Ascending aorta (tissue), 2 donors: Measurements from ENCODE around the gene SCUBE2. TPM values are rescaled to one million over a fixed set of nuclear protein-coding genes. Genes with fewer than 3 reads are reported as not detected.

Experiments used
- DNase-seq, 2 donors: peaks; one replicate each; pipeline ENCODE4 v3.0.0-alpha.2; 2019; ENCODE audit warnings: low spot score in 2 of 2
- H3K27ac ChIP-seq, 2 donors: fragments of 200-600 bp; sonication (generic); one replicate each; pipeline ENCODE4 v1.5.1; 2016 to 2017; ENCODE audit warnings: mild to moderate bottlenecking in 1 of 2
- H3K27me3 ChIP-seq: fragments of 200-600 bp; sonication (generic); one replicate; pipeline ENCODE4 v1.5.1; 2017
- H3K36me3 ChIP-seq, 2 donors: fragments of 200-600 bp; sonication (generic); one replicate each; pipeline ENCODE4 v1.5.1; 2016
- H3K4me1 ChIP-seq, 2 donors: fragments of 200-600 bp; sonication (generic); one replicate each; pipeline ENCODE4 v1.5.1; 2016 to 2017; ENCODE audit warnings: mild to moderate bottlenecking in 1 of 2
- H3K4me3 ChIP-seq, 2 donors: fragments of 200-600 bp; sonication (generic); one replicate each; pipeline ENCODE4 v1.5.1; 2016 to 2017; ENCODE audit warnings: mild to moderate bottlenecking in 1 of 2
- H3K9me3 ChIP-seq, 2 donors: fragments of 200-600 bp; sonication (generic); one replicate each; pipeline ENCODE4 v1.5.1; 2016
- intact Hi-C: fragments of 100-400 bp; cut with DNase I; formaldehyde crosslinking; loops from one replicate; pipeline ENCODE4 v1.15.1; 2023
- total RNA-seq: library from RNA; depleted of rRNA; stranded (reverse); fragments of >200 nt; gene quantifications from one replicate; pipeline ENCODE4 v1.1.0, GENCODE V29; 2016
- TF ChIP-seq, protein P1 (sequence below), 3 experiments: fragments of 200-600 bp in 2 of 3; fragments of 450-650 bp in 1 of 3; sonication (generic) in 2 of 3; IDR thresholded peaks; one replicate each; pipeline ENCODE4 v1.5.1; 2016 to 2019; ENCODE audit warnings: antibody characterized with exemption in 3 of 3, mild to moderate bottlenecking in 1 of 3, moderate library complexity in 1 of 3

SCUBE2 gene
- total RNA-seq, 1 donor from 2014 or later, result 1.1 TPM

DNA sequence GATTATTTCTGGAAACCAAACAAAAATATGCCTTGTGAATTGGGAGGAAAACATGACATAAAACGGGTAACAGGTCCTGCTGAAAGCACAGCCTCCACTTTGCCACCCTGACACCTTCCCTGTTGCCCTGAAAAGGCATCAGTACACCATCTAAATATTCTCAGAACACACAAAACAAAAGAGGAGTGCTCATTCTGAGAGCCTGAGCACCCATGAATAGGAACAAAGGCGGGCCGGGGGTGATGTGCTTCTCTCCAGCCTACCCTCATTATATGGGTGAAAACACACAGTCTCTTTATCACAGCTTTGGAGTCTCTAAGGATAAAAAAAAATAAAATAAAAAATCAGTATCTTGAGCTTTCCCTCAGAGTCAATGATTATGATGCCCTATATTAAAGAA, 19.7 kb downstream of the SCUBE2 start:
- H3K27me3 ChIP-seq, result no peaks in the 10 kb centered on the region
- no peak overlapping the region for H3K27ac ChIP-seq
- H3K4me1 ChIP-seq, result no peaks in the 10 kb centered on the region
- intact Hi-C loops, result no loop called here
- TF ChIP-seq, protein P1, sequence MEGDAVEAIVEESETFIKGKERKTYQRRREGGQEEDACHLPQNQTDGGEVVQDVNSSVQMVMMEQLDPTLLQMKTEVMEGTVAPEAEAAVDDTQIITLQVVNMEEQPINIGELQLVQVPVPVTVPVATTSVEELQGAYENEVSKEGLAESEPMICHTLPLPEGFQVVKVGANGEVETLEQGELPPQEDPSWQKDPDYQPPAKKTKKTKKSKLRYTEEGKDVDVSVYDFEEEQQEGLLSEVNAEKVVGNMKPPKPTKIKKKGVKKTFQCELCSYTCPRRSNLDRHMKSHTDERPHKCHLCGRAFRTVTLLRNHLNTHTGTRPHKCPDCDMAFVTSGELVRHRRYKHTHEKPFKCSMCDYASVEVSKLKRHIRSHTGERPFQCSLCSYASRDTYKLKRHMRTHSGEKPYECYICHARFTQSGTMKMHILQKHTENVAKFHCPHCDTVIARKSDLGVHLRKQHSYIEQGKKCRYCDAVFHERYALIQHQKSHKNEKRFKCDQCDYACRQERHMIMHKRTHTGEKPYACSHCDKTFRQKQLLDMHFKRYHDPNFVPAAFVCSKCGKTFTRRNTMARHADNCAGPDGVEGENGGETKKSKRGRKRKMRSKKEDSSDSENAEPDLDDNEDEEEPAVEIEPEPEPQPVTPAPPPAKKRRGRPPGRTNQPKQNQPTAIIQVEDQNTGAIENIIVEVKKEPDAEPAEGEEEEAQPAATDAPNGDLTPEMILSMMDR (IDR thresholded peaks at IDR 0.05), result no peak
- no peaks in the 10 kb centered on the region for H3K36me3 ChIP-seq
- no peaks in the 10 kb centered on the region for H3K9me3 ChIP-seq
- no peak for DNase-seq
- H3K4me3 ChIP-seq, result no peak overlapping the region

DNA sequence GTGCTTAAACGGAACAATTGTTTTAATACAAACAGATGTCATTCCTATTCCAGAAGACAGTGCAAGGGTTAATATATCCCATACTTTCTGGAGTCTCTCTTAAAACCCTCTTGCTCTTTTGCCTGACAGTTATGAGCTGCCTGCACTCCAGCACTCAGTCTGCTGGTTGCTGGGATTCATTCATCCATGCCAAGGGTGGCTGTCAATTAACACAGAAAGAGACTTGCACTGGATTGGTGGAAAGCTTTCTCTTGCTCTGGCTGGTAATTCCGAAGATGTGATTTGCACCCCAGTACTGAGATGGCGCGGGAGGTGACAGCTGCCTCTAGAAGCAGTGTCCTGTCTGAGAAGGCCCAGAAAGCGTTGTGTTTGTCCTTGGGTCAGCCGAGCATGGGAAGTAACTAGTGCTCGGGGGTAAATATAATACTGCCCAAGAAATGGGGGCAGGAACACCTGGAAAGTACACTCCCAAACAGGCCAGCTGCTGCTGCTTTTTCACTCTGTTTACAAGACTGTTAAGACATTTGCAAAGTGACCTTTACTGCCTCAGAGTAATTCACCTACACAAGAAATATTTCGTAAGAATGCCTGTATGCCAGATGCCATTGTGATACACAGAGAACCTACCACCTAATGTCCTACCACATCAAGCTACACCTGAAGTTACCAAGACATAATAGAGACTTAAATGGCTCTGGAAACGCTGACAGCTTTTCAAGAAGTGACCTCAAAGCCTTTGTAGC, 20.5 kb downstream of the SCUBE2 start:
- H3K9me3 ChIP-seq, result no peaks in the 10 kb centered on the region
- H3K27ac ChIP-seq, result no peak overlapping the region
- H3K36me3 ChIP-seq, result no peaks in the 10 kb centered on the region
- TF ChIP-seq, protein P1 (IDR thresholded peaks at IDR 0.05), result no peak
- H3K4me3 ChIP-seq, result no peak overlapping the region
- no peak for DNase-seq
- intact Hi-C loops, result no loop called here
- no peaks in the 10 kb centered on the region for H3K27me3 ChIP-seq
- H3K4me1 ChIP-seq, result no peaks in the 10 kb centered on the region

DNA sequence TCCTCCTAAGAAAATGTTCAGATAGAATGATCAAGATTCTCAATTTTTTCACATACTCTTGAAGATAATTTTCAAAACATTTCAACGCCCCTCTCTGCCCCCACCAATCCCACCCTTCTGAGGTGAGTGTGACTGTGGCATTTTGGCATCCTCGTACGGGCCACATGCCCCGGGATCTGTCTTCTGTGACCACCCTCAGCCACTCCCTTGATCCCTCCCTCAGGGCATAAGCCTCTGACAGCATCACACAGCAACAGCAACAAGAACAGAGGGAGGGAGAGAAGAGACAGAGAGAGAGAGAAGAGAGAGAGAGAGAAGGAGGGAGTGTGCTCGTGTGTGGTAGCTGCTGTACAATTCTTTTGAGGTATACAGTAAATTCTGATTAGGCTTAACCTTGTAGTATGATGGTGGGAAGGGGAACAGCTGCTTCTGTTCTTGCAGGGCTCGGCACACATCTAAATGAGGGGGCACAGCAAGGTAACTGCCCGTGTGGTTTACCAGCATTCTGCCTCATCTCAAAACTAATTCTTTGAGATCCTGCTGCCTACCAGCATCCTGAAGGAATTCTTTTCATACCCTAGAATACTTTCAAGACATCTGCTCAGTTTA, 21.4 kb downstream of the SCUBE2 start:
- TF ChIP-seq, protein P1 (IDR thresholded peaks at IDR 0.05), result no peak
- intact Hi-C loops, result no loop called here
- no peaks in the 10 kb centered on the region for H3K9me3 ChIP-seq
- no peaks in the 10 kb centered on the region for H3K4me1 ChIP-seq
- DNase-seq, result no peak
- no peaks in the 10 kb centered on the region for H3K27me3 ChIP-seq
- no peaks in the 10 kb centered on the region for H3K36me3 ChIP-seq
- no peak overlapping the region for H3K4me3 ChIP-seq
- no peak overlapping the region for H3K27ac ChIP-seq

DNA sequence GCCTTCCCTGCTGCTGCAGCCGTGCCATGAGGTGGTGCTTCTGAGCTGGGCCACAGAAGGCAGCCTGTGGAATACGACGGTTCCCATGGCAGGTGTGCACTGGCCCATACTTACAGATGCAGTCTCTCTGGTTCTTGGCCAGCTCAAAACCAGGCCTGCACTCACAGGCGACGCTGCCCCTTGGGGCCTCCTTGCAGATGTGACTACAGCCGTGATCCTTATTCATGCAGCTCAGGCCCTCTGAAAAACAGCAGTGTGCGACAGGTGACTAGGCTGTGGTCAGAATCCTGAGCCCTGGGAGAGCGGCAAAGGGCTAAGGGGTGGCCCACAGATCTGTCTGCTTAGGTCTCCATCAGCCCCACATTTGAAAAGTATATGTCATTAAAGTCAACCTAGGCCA, 22.1 kb downstream of the SCUBE2 start:
- intact Hi-C loops, result no loop called here
- Histone ChIP-seq H3K27ac (no peak overlapping the region), H3K36me3 (no peaks in the 10 kb centered on the region), H3K27me3 (no peaks in the 10 kb centered on the region), H3K4me3 (no peak overlapping the region), H3K9me3 (no peaks in the 10 kb centered on the region), H3K4me1 (no peaks in the 10 kb centered on the region)
- TF ChIP-seq, protein P1 (IDR thresholded peaks at IDR 0.05), result no peak
- no peak for DNase-seq

DNA sequence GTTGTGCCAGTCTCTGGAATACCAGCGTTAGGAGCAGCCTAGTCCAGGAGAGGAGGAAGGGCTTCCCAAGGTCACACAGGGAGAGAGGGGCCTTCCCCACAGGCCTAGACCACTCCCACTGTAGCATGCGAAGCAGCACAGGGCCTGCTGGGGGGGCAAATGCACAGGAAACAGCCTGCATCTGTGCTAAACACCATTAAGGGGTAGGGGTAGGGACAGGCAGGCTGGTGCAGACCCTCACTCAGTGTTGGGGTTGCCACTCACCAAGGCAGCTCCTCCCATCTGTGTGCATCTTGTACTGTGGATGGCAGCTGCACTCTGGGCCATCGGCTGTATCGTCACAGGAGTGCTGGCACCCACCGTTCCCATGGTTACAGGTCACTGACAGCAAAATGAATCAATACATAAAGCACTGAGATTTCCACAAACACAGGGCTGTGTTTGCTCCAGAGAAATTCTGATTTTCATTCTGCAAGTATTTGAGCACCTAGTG, 24.9 kb downstream of the SCUBE2 start:
- no peak for DNase-seq
- no peaks in the 10 kb centered on the region for H3K27me3 ChIP-seq
- no peaks in the 10 kb centered on the region for H3K9me3 ChIP-seq
- no peaks in the 10 kb centered on the region for H3K36me3 ChIP-seq
- intact Hi-C loops, result no loop called here
- H3K4me1 ChIP-seq, result no peaks in the 10 kb centered on the region
- no peak overlapping the region for H3K4me3 ChIP-seq
- TF ChIP-seq, protein P1 (IDR thresholded peaks at IDR 0.05), result no peak
- no peak overlapping the region for H3K27ac ChIP-seq
